Hepatocyte (in vitro differentiated cells): ENCODE measurements around the gene USP6NL. TPM values are rescaled to one million over a fixed set of nuclear protein-coding genes. Genes with fewer than 3 reads are reported as not detected.

ENCODE experiments used
- DNase-seq: peaks from one replicate; pipeline ENCODE4 v3.0.0-alpha.2; 2016; ENCODE audit warnings: low spot score
- H2AFZ ChIP-seq: fragments of 200-600 bp; sonication (generic); 2 replicates; pipeline ENCODE4 v1.6.0; 2016; ENCODE audit warnings: antibody characterized with exemption, mild to moderate bottlenecking
- H3K27ac ChIP-seq: fragments of 200-600 bp; sonication (generic); 2 replicates; pipeline ENCODE4 v1.5.1; 2016; ENCODE audit warnings: mild to moderate bottlenecking
- H3K27me3 ChIP-seq: fragments of 200-600 bp; sonication (generic); 2 replicates; pipeline ENCODE4 v1.6.1; 2016
- H3K36me3 ChIP-seq: fragments of 200-600 bp; sonication (generic); replicated peaks from 2 replicates; pipeline ENCODE4 v1.5.1; 2016; ENCODE audit warnings: low read depth; ENCODE audit not compliant: insufficient read depth
- H3K4me1 ChIP-seq: fragments of 200-600 bp; sonication (generic); 2 replicates; pipeline ENCODE4 v1.5.1; 2016; ENCODE audit warnings: mild to moderate bottlenecking, moderate library complexity; ENCODE audit not compliant: insufficient read depth
- H3K4me2 ChIP-seq: fragments of 200-600 bp; sonication (generic); 2 replicates; pipeline ENCODE4 v1.6.0; 2016
- H3K4me3 ChIP-seq: fragments of 200-600 bp; sonication (generic); 2 replicates; pipeline ENCODE4 v1.5.1; 2016; ENCODE audit warnings: mild to moderate bottlenecking
- H3K79me2 ChIP-seq: fragments of 200-600 bp; sonication (generic); 2 replicates; pipeline ENCODE4 v1.6.0; 2017; ENCODE audit warnings: mild to moderate bottlenecking
- H3K9me2 ChIP-seq: fragments of 200-600 bp; sonication (generic); replicated peaks from 2 replicates; pipeline ENCODE4 v1.6.0; 2017; ENCODE audit warnings: mild to moderate bottlenecking; ENCODE audit not compliant: insufficient read depth
- H3K9me3 ChIP-seq: fragments of 200-600 bp; sonication (generic); 2 replicates; pipeline ENCODE4 v1.5.1; 2016; ENCODE audit warnings: low read depth, mild to moderate bottlenecking
- H4K20me1 ChIP-seq: fragments of 200-600 bp; sonication (generic); 2 replicates; pipeline ENCODE4 v1.6.0; 2016; ENCODE audit warnings: mild to moderate bottlenecking; ENCODE audit not compliant: insufficient read depth, poor library complexity, severe bottlenecking
- CTCF ChIP-seq: fragments of 200-600 bp; sonication (generic); IDR thresholded peaks from 2 replicates; pipeline ENCODE4 v1.5.1; 2016; ENCODE audit warnings: antibody characterized with exemption, mild to moderate bottlenecking; ENCODE audit not compliant: poor library complexity
- EZH2 ChIP-seq: fragments of 200-600 bp; sonication (generic); IDR thresholded peaks from 2 replicates; pipeline ENCODE4 v1.6.1; 2016; ENCODE audit warnings: antibody characterized with exemption, mild to moderate bottlenecking, borderline replicate concordance
- EZH2phosphoT487 ChIP-seq: fragments of 200-600 bp; sonication (generic); IDR thresholded peaks from one replicate; pipeline ENCODE4 v1.6.1; 2018; ENCODE audit warnings: antibody characterized with exemption, mild to moderate bottlenecking, low read depth, moderate library complexity; ENCODE audit not compliant: unreplicated experiment, severe bottlenecking
- WGBS: methylation state at CpG from one replicate; pipeline ENCODE4 v1.1.6; 2016; ENCODE audit warnings: low lambda C conversion rate; ENCODE audit errors: missing lambda C conversion rate; 5-methylcytosine and 5-hydroxymethylcytosine counted together
- polyA plus RNA-seq: library from polyadenylated mRNA; unstranded; fragments of >200 nt; fragmentation: Nextera tagmentation; extraction: Ambion mirVana; gene quantifications from 2 replicates; pipeline ENCODE4 v1.2.1, GENCODE V29; 2016
- total RNA-seq: library from RNA; depleted of rRNA; stranded (reverse); fragments of >200 nt; gene quantifications from 2 replicates; pipeline ENCODE4 v1.2.3, GENCODE V29; 2014

USP6NL gene
- total and polyA plus RNA-seq, 2 experiments from 2014 or later, result 14.9 to 20.8 TPM

GRCh38 chr10:11603741-11604140 lies 7.7 kb downstream of the USP6NL start:
- H3K9me2 ChIP-seq, result no peaks in the 10 kb centered on the region
- H3K9me3 ChIP-seq, result no peaks in the 10 kb centered on the region
- peak overlapping the region; percentile 38 for H3K27ac ChIP-seq
- H2AFZ ChIP-seq, result no peak overlapping the region
- H4K20me1 ChIP-seq, result peaks cover 11% of the 10 kb centered on the region
- 80% methylated on average over 1 of the region's 1 CpG for WGBS
- peaks cover 96% of the 10 kb centered on the region for H3K79me2 ChIP-seq
- H3K36me3 ChIP-seq, result no peaks in the 10 kb centered on the region
- H3K4me2 ChIP-seq, result no peak overlapping the region
- no peak for DNase-seq
- peaks cover 9% of the 10 kb centered on the region for H3K4me1 ChIP-seq
- TF ChIP-seq CTCF, result no peak
- no peak for TF ChIP-seq EZH2
- no peak for TF ChIP-seq EZH2phosphoT487
- H3K27me3 ChIP-seq, result no peaks in the 10 kb centered on the region
- no peak overlapping the region for H3K4me3 ChIP-seq

- Histone ChIP-seq H3K4me2 (peak overlapping the region; percentile 49), H3K4me1 (peaks cover 9% of the 10 kb centered on the region), H2AFZ (no peak overlapping the region), H3K9me2 (no peaks in the 10 kb centered on the region), H3K4me3 (no peak overlapping the region), H3K36me3 (no peaks in the 10 kb centered on the region), H3K27me3 (no peaks in the 10 kb centered on the region), H4K20me1 (peaks cover 11% of the 10 kb centered on the region), H3K79me2 (peaks cover 96% of the 10 kb centered on the region), H3K27ac (peak overlapping the region; percentile 38), H3K9me3 (no peaks in the 10 kb centered on the region)
- peak; percentile 35 for DNase-seq
- 27% methylated on average over 7 of the region's 7 CpGs for WGBS
- TF ChIP-seq CTCF (no peak), EZH2phosphoT487 (no peak), EZH2 (no peak)
Observed at GRCh38 chr10:11602919-11603523, 8.4 kb downstream of the USP6NL start.

GRCh38 chr10:11602358-11602757 lies 9.1 kb downstream of the USP6NL start:
- Histone ChIP-seq H3K36me3 (no peaks in the 10 kb centered on the region), H3K9me2 (no peaks in the 10 kb centered on the region), H3K27me3 (no peaks in the 10 kb centered on the region), H2AFZ (no peak overlapping the region), H3K4me2 (peak overlapping the region; percentile 49), H3K4me3 (no peak overlapping the region), H3K27ac (peak overlapping the region; percentile 38), H4K20me1 (peaks cover 11% of the 10 kb centered on the region), H3K9me3 (no peaks in the 10 kb centered on the region), H3K4me1 (peaks cover 9% of the 10 kb centered on the region), H3K79me2 (peaks cover 96% of the 10 kb centered on the region)
- TF ChIP-seq CTCF, result no peak
- no peak for TF ChIP-seq EZH2
- TF ChIP-seq EZH2phosphoT487, result no peak
- DNase-seq, result no peak
- WGBS, result 89% methylated on average over 7 of the region's 7 CpGs
